Measurements from ENCODE around the gene BMP7.

- TF ChIP-seq EZH2 (IDR thresholded peaks at IDR 0.05; ENCODE audit: insufficient read depth, poor library complexity, severe bottlenecking) (no peak), EZH2phosphoT487 (IDR thresholded peaks at IDR 0.05; ENCODE audit: insufficient read depth, low read depth) (no peak)
Measured at GRCh38 chr20:57268399-57269076, 2.1 kb upstream of the BMP7 start.
